NCI-H345 treated with DMSO at 0.1 percent for 48 hours (cell line): Measurements from ENCODE around the gene MADD.
"Not testable (repeated sequence)": the region's sequence is repeated elsewhere in the genome, so short reads cannot be mapped to it uniquely, and the experiment has no call there.

ENCODE experiments used
- DNase-seq: peaks from one replicate; lab custom pipeline; 2025; ENCODE audit not compliant: unreplicated experiment; lab: John Stamatoyannopoulos, UW

Gene MADD

GRCh38 chr11:47318166-47318565, 48.2 kb downstream of the MADD start:
- DNase-seq, result no peak

- DNase-seq, result no peak
Measured at GRCh38 chr11:47324520-47324919, 54.6 kb downstream of the MADD start.

GRCh38 chr11:47325271-47326041, 55.5 kb downstream of the MADD start:
- DNase-seq, result no peak

GRCh38 chr11:47326198-47326597, 56.3 kb downstream of the MADD start:
- DNase-seq, result no peak

GRCh38 chr11:47327025-47327424, 57.1 kb downstream of the MADD start:
- DNase-seq, result no peak

GRCh38 chr11:47327949-47328348, 58.0 kb downstream of the MADD start:
- DNase-seq, result no peak

- no peak for DNase-seq
Measured at GRCh38 chr11:47328449-47329390, 58.8 kb downstream of the MADD start.

GRCh38 chr11:47329431-47329986, 59.6 kb downstream of the MADD start:
- DNase-seq, result no peak

GRCh38 chr11:47329987-47330931, 60.3 kb downstream of the MADD start:
- no peak for DNase-seq

- no peak for DNase-seq
Measured at GRCh38 chr11:47331454-47332302, 61.7 kb downstream of the MADD start.

GRCh38 chr11:47332303-47332711, 62.4 kb downstream of the MADD start:
- DNase-seq, result no peak

- no peak for DNase-seq
Measured at GRCh38 chr11:47332791-47333525, 63.0 kb downstream of the MADD start.

- DNase-seq, result no peak
Measured at GRCh38 chr11:47333526-47333845, 63.6 kb downstream of the MADD start.

- no peak for DNase-seq
Measured at GRCh38 chr11:47333886-47334443, 64.0 kb downstream of the MADD start.

GRCh38 chr11:47334699-47335411, 64.9 kb downstream of the MADD start:
- DNase-seq, result not testable (repeated sequence)

GRCh38 chr11:47335733-47336132, 65.8 kb downstream of the MADD start:
- DNase-seq, result no peak

- DNase-seq, result no peak
Measured at GRCh38 chr11:47336595-47336994, 66.7 kb downstream of the MADD start.

- no peak for DNase-seq
Measured at GRCh38 chr11:47337229-47337924, 67.4 kb downstream of the MADD start.
